Testis (tissue), 3 donors: ENCODE data around the gene TP73. TPM values are rescaled to one million over a fixed set of nuclear protein-coding genes. Genes with fewer than 3 reads are reported as not detected.

ENCODE experiments used
- DNase-seq: peaks from one replicate; pipeline ENCODE4 v3.0.0-alpha.2; 2019
- H3K27ac ChIP-seq, 2 donors: fragments of 200-600 bp; sonication (generic); one replicate each; pipeline ENCODE4 v1.5.1; 2019
- H3K27me3 ChIP-seq: fragments of 200-600 bp; sonication (generic); one replicate; pipeline ENCODE4 v1.5.1; 2019
- H3K36me3 ChIP-seq: fragments of 200-600 bp; sonication (generic); one replicate; pipeline ENCODE4 v1.5.1; 2017; ENCODE audit warnings: low read depth; ENCODE audit errors: missing control alignments
- H3K4me1 ChIP-seq: fragments of 200-600 bp; sonication (generic); one replicate; pipeline ENCODE4 v1.5.1; 2019
- H3K4me3 ChIP-seq, 2 donors: fragments of 200-600 bp; sonication (generic); one replicate each; pipeline ENCODE4 v1.5.1; 2017 to 2019
- H3K9me3 ChIP-seq: fragments of 200-600 bp; sonication (generic); one replicate; pipeline ENCODE4 v1.5.1; 2017
- CTCF ChIP-seq, 3 experiments: fragments of 450-650 bp in 2 of 3; fragments of 200-600 bp in 1 of 3; sonication (generic) in 1 of 3; IDR thresholded peaks; one replicate each; pipeline ENCODE4 v1.5.1; 2016 to 2019; ENCODE audit warnings: antibody characterized with exemption in 3 of 3, mild to moderate bottlenecking in 2 of 3, moderate library complexity in 1 of 3
- POLR2A ChIP-seq: fragments of 450-650 bp; IDR thresholded peaks from one replicate; pipeline ENCODE4 v1.6.1; 2017; ENCODE audit warnings: antibody characterized with exemption, mild to moderate bottlenecking, moderate library complexity
- WGBS, 2 donors: methylation state at CpG; one replicate each; pipeline ENCODE4 v1.1.5; 2018; 5-methylcytosine and 5-hydroxymethylcytosine counted together
- intact Hi-C: fragments of 100-400 bp; cut with DNase I; formaldehyde crosslinking; loops from one replicate; pipeline ENCODE4 v1.15.1; 2023; ENCODE audit warnings: low total_unique reads
- polyA plus RNA-seq: library from polyadenylated mRNA; stranded (reverse); fragments of 350-450 nt; fragmentation: Illumina TruSeq; extraction: RNeasy Lipid Tissue Mini Kit (QIAGEN cat#74804); gene quantifications from one replicate; pipeline ENCODE4 v1.2.3, GENCODE V29; 2014; ENCODE audit warnings: low read depth, low replicate concordance; ENCODE audit not compliant: insufficient read depth
- total RNA-seq, 2 donors: library from RNA; depleted of rRNA; stranded (reverse); fragments of >200 nt; gene quantifications; one replicate each; pipeline ENCODE4 v1.2.3, GENCODE V29; 2016

Gene TP73
- total and polyA plus RNA-seq, 3 donors from 2014 or later, result 1.3 to 2.2 (median 1.5) TPM

GRCh38 chr1:3707298-3707938 lies 55.1 kb downstream of the TP73 start:
- H3K9me3 ChIP-seq, result no peaks in the 10 kb centered on the region
- no peak overlapping the region for H3K27ac ChIP-seq
- no peak for DNase-seq
- TF ChIP-seq CTCF (IDR thresholded peaks at IDR 0.05), result no peak
- no peak for TF ChIP-seq POLR2A
- no peak overlapping the region for H3K4me3 ChIP-seq
- H3K4me1 ChIP-seq, result no peaks in the 10 kb centered on the region
- WGBS, 2 donors, result 46 to 51% methylated on average over 22 to 35 of the region's 35 CpGs
- no peaks in the 10 kb centered on the region for H3K36me3 ChIP-seq
- intact Hi-C loops, result no loop called here
- H3K27me3 ChIP-seq, result no peaks in the 10 kb centered on the region

DNA sequence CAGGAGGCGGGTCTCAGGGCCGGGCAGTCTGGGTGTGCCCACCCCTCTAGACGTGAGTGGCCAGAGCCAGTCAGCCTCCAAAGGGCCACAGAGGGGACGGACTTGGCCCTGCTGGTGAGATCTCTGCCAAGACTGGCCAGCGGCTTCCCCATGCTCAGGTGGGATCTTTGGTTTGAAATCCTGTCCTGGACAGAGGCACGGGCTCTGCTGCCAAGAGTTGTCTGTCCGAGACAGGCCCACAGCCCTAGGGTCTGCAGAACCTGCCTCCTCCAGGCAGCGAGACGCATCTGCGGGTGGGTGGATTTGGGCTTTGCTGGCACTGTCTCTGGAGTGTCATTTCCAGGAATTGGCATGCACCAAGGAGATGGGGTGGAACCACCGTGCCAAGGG lies 55.6 kb downstream of the TP73 start:
- Histone ChIP-seq H3K4me3 (no peak overlapping the region), H3K27ac (no peak overlapping the region)
- DNase-seq, result no peak

DNA sequence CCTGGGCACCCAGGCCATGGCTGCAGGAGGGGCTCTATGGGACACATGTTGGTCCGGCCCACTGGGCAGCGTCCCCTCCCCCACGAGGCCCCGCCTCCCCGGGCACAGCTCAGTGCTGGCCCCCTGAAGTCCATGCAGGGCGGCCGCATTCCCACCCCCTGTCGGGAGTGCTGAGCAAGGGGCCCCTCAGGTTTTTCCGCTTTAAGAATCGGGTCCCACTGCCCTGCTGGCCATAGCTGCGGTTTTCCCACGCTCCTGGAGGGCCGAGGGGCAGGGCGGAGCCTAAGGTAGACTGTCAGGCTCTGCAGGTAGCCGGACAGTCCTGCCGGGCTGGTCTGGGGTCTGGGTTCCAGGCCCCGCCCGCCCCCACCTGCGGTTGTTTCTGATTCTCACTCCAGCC lies 56.5 kb downstream of the TP73 start:
- Histone ChIP-seq H3K27me3 (no peaks in the 10 kb centered on the region), H3K9me3 (no peaks in the 10 kb centered on the region), H3K36me3 (no peaks in the 10 kb centered on the region), H3K4me1 (no peaks in the 10 kb centered on the region), H3K4me3 (no peak overlapping the region), H3K27ac (no peak overlapping the region)
- no peak for DNase-seq
- intact Hi-C loops, result no loop called here
- WGBS, 2 donors, result 57 to 61% methylated on average over 8 to 16 of the region's 19 CpGs
- TF ChIP-seq CTCF (IDR thresholded peaks at IDR 0.05), result no peak
- no peak for TF ChIP-seq POLR2A

More for the DNA sequence above, 55.6 kb downstream of the TP73 start:
- H3K27me3 ChIP-seq, result no peaks in the 10 kb centered on the region
- H3K9me3 ChIP-seq, result no peaks in the 10 kb centered on the region
- TF ChIP-seq POLR2A, result no peak
- WGBS, 2 donors, result 80 to 89% methylated on average over 1 to 11 of the region's 11 CpGs
- intact Hi-C loops, result no loop called here
- H3K36me3 ChIP-seq, result no peaks in the 10 kb centered on the region
- H3K4me1 ChIP-seq, result no peaks in the 10 kb centered on the region

GRCh38 chr1:3710251-3710650 lies 57.9 kb downstream of the TP73 start:
- no peak for TF ChIP-seq POLR2A
- no peak for TF ChIP-seq CTCF (IDR thresholded peaks at IDR 0.05)
- no peaks in the 10 kb centered on the region for H3K36me3 ChIP-seq
- no peaks in the 10 kb centered on the region for H3K4me1 ChIP-seq
- no peak for DNase-seq
- intact Hi-C loops, result no loop called here
- H3K27ac ChIP-seq, result no peak overlapping the region
- 88 to 92% methylated on average over 3 to 15 of the region's 15 CpGs for WGBS, 2 donors
- H3K4me3 ChIP-seq, result no peak overlapping the region
- no peaks in the 10 kb centered on the region for H3K9me3 ChIP-seq
- no peaks in the 10 kb centered on the region for H3K27me3 ChIP-seq

DNA sequence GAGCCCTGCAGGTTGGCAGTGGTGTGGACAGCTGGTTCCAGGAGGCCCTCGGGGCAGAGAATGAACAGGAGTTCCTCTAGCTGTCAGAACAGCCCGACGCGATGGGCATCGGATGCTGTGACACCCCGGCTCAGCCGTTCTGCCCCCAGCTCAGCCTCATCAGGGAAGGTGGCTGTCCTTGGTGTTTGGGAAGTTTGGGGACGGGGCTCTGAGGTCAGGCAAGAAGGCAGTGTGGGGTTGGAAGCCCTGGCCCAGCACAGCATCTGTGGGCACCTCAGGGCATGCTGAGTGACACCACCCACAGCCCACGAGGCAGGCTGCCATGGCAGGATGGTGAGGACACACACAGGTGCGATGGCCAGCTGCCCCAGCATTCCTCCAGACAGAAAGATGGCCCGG lies 59.1 kb downstream of the TP73 start:
- no peak for DNase-seq
- 87 to 100% methylated on average over 1 to 11 of the region's 11 CpGs for WGBS, 2 donors
- Histone ChIP-seq H3K36me3 (no peaks in the 10 kb centered on the region), H3K4me1 (no peaks in the 10 kb centered on the region), H3K27me3 (no peaks in the 10 kb centered on the region), H3K9me3 (no peaks in the 10 kb centered on the region), H3K27ac (no peak overlapping the region), H3K4me3 (no peak overlapping the region)
- TF ChIP-seq CTCF (IDR thresholded peaks at IDR 0.05) (no peak), POLR2A (no peak)
- intact Hi-C loops, result no loop called here
